GM23338 (cell line): ENCODE measurements around the gene ZNF641. TPM values are rescaled to one million over a fixed set of nuclear protein-coding genes. Genes with fewer than 3 reads are reported as not detected.

ENCODE experiments used
- ATAC-seq: fragments of 200-7000 bp; cut with Tn5 transposase; 3 replicates; pipeline ENCODE4 v1.9.1; 2020
- DNase-seq: peaks from one replicate; pipeline ENCODE4 v3.0.0-alpha.2; 2015; ENCODE audit warnings: low spot score
- H2AFZ ChIP-seq: fragments of 200-600 bp; sonication (generic); 2 replicates; pipeline ENCODE4 v1.8.0; 2016; ENCODE audit warnings: antibody characterized with exemption, mild to moderate bottlenecking, moderate library complexity
- H3F3A ChIP-seq: fragments of 200-600 bp; sonication (generic); replicated peaks from 2 replicates; pipeline ENCODE4 v1.8.0; 2017; ENCODE audit warnings: antibody characterized with exemption, mixed run types, low read depth
- H3K27ac ChIP-seq: fragments of 200-600 bp; sonication (generic); 2 replicates; pipeline ENCODE4 v1.6.1; 2016; ENCODE audit warnings: low read depth
- H3K27me3 ChIP-seq: fragments of 200-600 bp; sonication (generic); 2 replicates; pipeline ENCODE4 v1.8.0; 2016; ENCODE audit warnings: mild to moderate bottlenecking, mixed run types, moderate library complexity; ENCODE audit not compliant: insufficient read depth
- H3K36me3 ChIP-seq: fragments of 200-600 bp; sonication (generic); 2 replicates; pipeline ENCODE4 v1.8.0; 2016; ENCODE audit warnings: mild to moderate bottlenecking; ENCODE audit not compliant: insufficient read depth
- H3K4me1 ChIP-seq: fragments of 200-600 bp; sonication (generic); 2 replicates; pipeline ENCODE4 v1.8.0; 2016; ENCODE audit warnings: mild to moderate bottlenecking, moderate library complexity; ENCODE audit not compliant: insufficient read depth
- H3K4me2 ChIP-seq: fragments of 200-600 bp; sonication (generic); 2 replicates; pipeline ENCODE4 v1.7.1; 2017; ENCODE audit warnings: mixed run types
- H3K4me3 ChIP-seq: fragments of 200-600 bp; sonication (generic); 2 replicates; pipeline ENCODE4 v1.6.1; 2016; ENCODE audit warnings: mixed run types
- H3K79me2 ChIP-seq: fragments of 200-600 bp; sonication (generic); replicated peaks from 2 replicates; pipeline ENCODE4 v1.8.0; 2017; ENCODE audit warnings: mild to moderate bottlenecking; ENCODE audit not compliant: insufficient read depth
- H3K9me2 ChIP-seq: fragments of 200-600 bp; sonication (generic); 2 replicates; pipeline ENCODE4 v1.8.0; 2017; ENCODE audit not compliant: insufficient read depth
- H4K20me1 ChIP-seq: fragments of 200-600 bp; sonication (generic); replicated peaks from 2 replicates; pipeline ENCODE4 v1.8.0; 2017; ENCODE audit warnings: mild to moderate bottlenecking; ENCODE audit not compliant: insufficient read depth
- H3K27ac Mint-ChIP-seq: 2 replicates; pipeline ENCODE4 v1.8.0; 2020; ENCODE audit warnings: inconsistent platforms, mild to moderate bottlenecking, moderate library complexity, mixed read lengths
- H3K27me3 Mint-ChIP-seq: 3 replicates; pipeline ENCODE4 v1.8.0; 2022; ENCODE audit warnings: low read depth, mild to moderate bottlenecking, moderate library complexity, mixed read lengths, inconsistent platforms; ENCODE audit not compliant: insufficient read depth, poor library complexity
- H3K36me3 Mint-ChIP-seq: 3 replicates; pipeline ENCODE4 v1.8.0; 2021; ENCODE audit warnings: low read depth, mild to moderate bottlenecking, inconsistent platforms, moderate library complexity, mixed read lengths
- H3K4me1 Mint-ChIP-seq: 3 replicates; pipeline ENCODE4 v1.8.0; 2020; ENCODE audit warnings: mild to moderate bottlenecking, inconsistent platforms, mixed read lengths
- H3K4me3 Mint-ChIP-seq: 3 replicates; pipeline ENCODE4 v1.8.0; 2021; ENCODE audit warnings: moderate library complexity, mild to moderate bottlenecking, inconsistent platforms, mixed read lengths
- H3K9me3 Mint-ChIP-seq: 3 replicates; pipeline ENCODE4 v1.8.0; 2020; ENCODE audit warnings: moderate library complexity, mild to moderate bottlenecking, inconsistent platforms, mixed read lengths
- CREB1 ChIP-seq: fragments of 250-450 bp; sonication (Bioruptor Pico); IDR thresholded peaks from 2 replicates; pipeline ENCODE4 v1.5.0; 2020; ENCODE audit warnings: low read depth, mild to moderate bottlenecking, moderate library complexity
- CTCF ChIP-seq, 2 experiments: fragments of 200-600 bp in 1 of 2; sonication (generic) in 1 of 2; conservative IDR thresholded peaks; 2 replicates each; pipeline versions ENCODE4 v1.5.1 to v1.6.1; 2016 to 2017; ENCODE audit warnings: antibody characterized with exemption in 2 of 2, low read depth in 2 of 2, mild to moderate bottlenecking in 2 of 2, moderate library complexity in 1 of 2
- ETS1 ChIP-seq: IDR thresholded peaks from 2 replicates; pipeline ENCODE4 v1.6.1; 2016; ENCODE audit warnings: antibody characterized with exemption
- EZH2 ChIP-seq: fragments of 200-600 bp; sonication (generic); IDR thresholded peaks from one replicate; pipeline ENCODE4 v1.8.0; 2017; ENCODE audit warnings: antibody characterized with exemption, mild to moderate bottlenecking, low read depth; ENCODE audit not compliant: unreplicated experiment
- EZH2phosphoT487 ChIP-seq: fragments of 200-600 bp; sonication (generic); IDR thresholded peaks from one replicate; pipeline ENCODE4 v1.8.1; 2018; ENCODE audit warnings: antibody characterized with exemption; ENCODE audit not compliant: unreplicated experiment
- JUNB ChIP-seq: IDR thresholded peaks from one replicate; pipeline ENCODE4 v1.6.1; 2016; ENCODE audit warnings: antibody characterized with exemption; ENCODE audit not compliant: unreplicated experiment
- NANOG ChIP-seq: IDR thresholded peaks from 2 replicates; pipeline ENCODE4 v1.6.1; 2016; ENCODE audit warnings: antibody characterized with exemption, borderline replicate concordance
- POLR2AphosphoS5 ChIP-seq: IDR thresholded peaks from 2 replicates; pipeline ENCODE4 v1.6.1; 2016; ENCODE audit warnings: antibody characterized with exemption, low read depth
- REST ChIP-seq: IDR thresholded peaks from one replicate; pipeline ENCODE4 v1.6.1; 2018; ENCODE audit warnings: antibody characterized with exemption; ENCODE audit not compliant: unreplicated experiment
- STAT1 ChIP-seq: IDR thresholded peaks from one replicate; pipeline ENCODE4 v1.6.1; 2016; ENCODE audit warnings: antibody characterized with exemption; ENCODE audit not compliant: unreplicated experiment
- ZNF114 ChIP-seq: fragments of 250-450 bp; sonication (Bioruptor Pico); IDR thresholded peaks from 2 replicates; pipeline ENCODE4 v1.5.0; 2020; ENCODE audit warnings: mild to moderate bottlenecking, moderate library complexity
- ZNF331 ChIP-seq: fragments of 250-450 bp; sonication (Bioruptor Pico); IDR thresholded peaks from 2 replicates; pipeline ENCODE4 v1.5.0; 2020; ENCODE audit warnings: low read depth, mild to moderate bottlenecking, moderate library complexity
- ZNF462 ChIP-seq: fragments of 250-450 bp; sonication (Bioruptor Pico); IDR thresholded peaks from 2 replicates; pipeline ENCODE4 v1.5.0; 2020; ENCODE audit warnings: mild to moderate bottlenecking, moderate library complexity
- polyA plus RNA-seq: library from polyadenylated mRNA; unstranded; fragments of >200 nt; fragmentation: Nextera tagmentation; extraction: Ambion mirVana; gene quantifications from 2 replicates; pipeline ENCODE4 v1.2.1, GENCODE V29; 2016
- total RNA-seq: library from RNA; depleted of rRNA; stranded (reverse); fragments of >200 nt; shearing (Covaris generic); gene quantifications from 2 replicates; pipeline ENCODE4 v1.2.3, GENCODE V29; 2014

ZNF641 gene
- total and polyA plus RNA-seq, 2 experiments from 2014 or later = 1.4 to 7.2 TPM

- Mint-ChIP-seq H3K9me3 (no peaks in the 10 kb centered on the region), H3K36me3 (no peaks in the 10 kb centered on the region), H3K27me3 (peaks cover 2% of the 10 kb centered on the region), H3K27ac (no peak overlapping the region), H3K4me3 (no peak overlapping the region), H3K4me1 (peaks cover 6% of the 10 kb centered on the region; the same call in 2 of the 3 replicates)
- H3K27me3 ChIP-seq = peaks cover 14% of the 10 kb centered on the region; the same call in 1 of the 2 replicates
- no peak for DNase-seq
- no peaks in the 10 kb centered on the region for H3K79me2 ChIP-seq
- no peak overlapping the region for H3K4me2 ChIP-seq
- H3K36me3 ChIP-seq = no peaks in the 10 kb centered on the region
- H2AFZ ChIP-seq = no peak overlapping the region
- no peaks in the 10 kb centered on the region for H4K20me1 ChIP-seq
- ATAC-seq = no peak
- peaks cover 6% of the 10 kb centered on the region for H3K4me1 ChIP-seq
- 0 out of 2 replicates have a peak, but pooled peaks cover 2% of the 10 kb centered on the region for H3F3A ChIP-seq
- TF ChIP-seq EZH2 = no peak
- no peak for TF ChIP-seq EZH2phosphoT487
- TF ChIP-seq ZNF462 (CRISPR knock-in tag) = no peak
- TF ChIP-seq NANOG = no peak
- no peak for TF ChIP-seq ETS1
- no peak for TF ChIP-seq ZNF114 (CRISPR knock-in tag)
- TF ChIP-seq STAT1 = no peak
- TF ChIP-seq REST = no peak
- TF ChIP-seq POLR2AphosphoS5 = no peak
- TF ChIP-seq CREB1 (CRISPR knock-in tag) = no peak
- no peak for TF ChIP-seq ZNF331 (CRISPR knock-in tag)
- no peak for TF ChIP-seq JUNB
- TF ChIP-seq CTCF (conservative IDR thresholded peaks at IDR 0.05; ENCODE audit: low read depth in 2 of 2) = no peak
- no peak overlapping the region for H3K27ac ChIP-seq
- no peaks in the 10 kb centered on the region for H3K9me2 ChIP-seq
- no peak overlapping the region for H3K4me3 ChIP-seq
These were observed 5.5 kb upstream of the ZNF641 start for GRCh38 chr12:48356041-48356768.
